ENCODE measurements around the gene ABL1. TPM values are rescaled to one million over a fixed set of nuclear protein-coding genes. Genes with fewer than 3 reads are reported as not detected.
A peak's percentile ranks its signal among the peaks of the same experiment; 100 is the strongest.
"Not testable (repeated sequence)": the region's sequence is repeated elsewhere in the genome, so short reads cannot be mapped to it uniquely, and the experiment has no call there.

ABL1 gene
- polyA plus RNA-seq, 3 donors, result 73.5 to 86.1 (median 79.0) TPM

GRCh38 chr9:130905902-130906734 lies 71.1 kb downstream of the ABL1 start:
- DNase-seq (ENCODE audit: extremely low read depth in 1 of 11, low read depth in 9 of 11, low spot score in 4 of 11), result no peak

GRCh38 chr9:130906735-130907416 lies 71.8 kb downstream of the ABL1 start:
- no peak for DNase-seq (ENCODE audit: extremely low read depth in 1 of 11, low read depth in 9 of 11, low spot score in 4 of 11)

- no peak for DNase-seq (ENCODE audit: extremely low read depth in 1 of 11, low read depth in 9 of 11, low spot score in 4 of 11)
Measured at GRCh38 chr9:130908146-130908877, 73.3 kb downstream of the ABL1 start.

GRCh38 chr9:130908878-130909355 lies 73.9 kb downstream of the ABL1 start:
- no peak for DNase-seq (ENCODE audit: extremely low read depth in 1 of 11, low read depth in 9 of 11, low spot score in 4 of 11)

GRCh38 chr9:130910041-130910440 lies 75.0 kb downstream of the ABL1 start:
- not testable (repeated sequence) for DNase-seq (ENCODE audit: extremely low read depth in 1 of 11, low read depth in 9 of 11, low spot score in 4 of 11)

- not testable (repeated sequence) for DNase-seq (ENCODE audit: extremely low read depth in 1 of 11, low read depth in 9 of 11, low spot score in 4 of 11)
Measured at GRCh38 chr9:130910670-130911069, 75.6 kb downstream of the ABL1 start.

- no peak for DNase-seq (ENCODE audit: extremely low read depth in 1 of 11, low read depth in 9 of 11, low spot score in 4 of 11)
Measured at GRCh38 chr9:130911254-130912049, 76.4 kb downstream of the ABL1 start.

- peak in 9 of 11 donors; percentile 27 to 64 (median 52) for DNase-seq (ENCODE audit: extremely low read depth in 1 of 11, low read depth in 9 of 11, low spot score in 4 of 11)
Measured at GRCh38 chr9:130912932-130913598, 78.0 kb downstream of the ABL1 start.

- no peak for DNase-seq (ENCODE audit: extremely low read depth in 1 of 11, low read depth in 9 of 11, low spot score in 4 of 11)
Measured at GRCh38 chr9:130913599-130914416, 78.8 kb downstream of the ABL1 start.

GRCh38 chr9:130914417-130915095 lies 79.5 kb downstream of the ABL1 start:
- no peak for DNase-seq (ENCODE audit: extremely low read depth in 1 of 11, low read depth in 9 of 11, low spot score in 4 of 11)

GRCh38 chr9:130915096-130915447 lies 80.0 kb downstream of the ABL1 start:
- no peak for DNase-seq (ENCODE audit: extremely low read depth in 1 of 11, low read depth in 9 of 11, low spot score in 4 of 11)

GRCh38 chr9:130917168-130917960 lies 82.3 kb downstream of the ABL1 start:
- no peak for DNase-seq (ENCODE audit: extremely low read depth in 1 of 11, low read depth in 9 of 11, low spot score in 4 of 11)

- DNase-seq (ENCODE audit: extremely low read depth in 1 of 11, low read depth in 9 of 11, low spot score in 4 of 11), result no peak
Measured at GRCh38 chr9:130918101-130918825, 83.2 kb downstream of the ABL1 start.

GRCh38 chr9:130918826-130919558 lies 83.9 kb downstream of the ABL1 start:
- DNase-seq (ENCODE audit: extremely low read depth in 1 of 11, low read depth in 9 of 11, low spot score in 4 of 11), result no peak

GRCh38 chr9:130919559-130920145 lies 84.6 kb downstream of the ABL1 start:
- DNase-seq (ENCODE audit: extremely low read depth in 1 of 11, low read depth in 9 of 11, low spot score in 4 of 11), result no peak
